Hepatocyte (in vitro differentiated cells): ENCODE data around the gene NDFIP2.

Experiments used
- CTCF ChIP-seq: fragments of 200-600 bp; sonication (generic); IDR thresholded peaks from 2 replicates; pipeline ENCODE4 v1.5.1; 2016; ENCODE audit warnings: antibody characterized with exemption, mild to moderate bottlenecking; ENCODE audit not compliant: poor library complexity
- EZH2 ChIP-seq: fragments of 200-600 bp; sonication (generic); IDR thresholded peaks from 2 replicates; pipeline ENCODE4 v1.6.1; 2016; ENCODE audit warnings: antibody characterized with exemption, mild to moderate bottlenecking, borderline replicate concordance

GRCh38 chr13:79490824-79491223 is 9.9 kb downstream of the NDFIP2 start:
- no peak for TF ChIP-seq CTCF
- no peak for TF ChIP-seq EZH2
